HepG2 (cell line): ENCODE measurements around the gene RSF1. TPM values are rescaled to one million over a fixed set of nuclear protein-coding genes. Genes with fewer than 3 reads are reported as not detected.
A peak's percentile ranks its signal among the peaks of the same experiment; 100 is the strongest.

Experiments
- KDM5A ChIP-seq: fragments of 200-600 bp; sonication (generic); IDR thresholded peaks from 2 replicates; pipeline ENCODE4 v1.7.0; 2018; ENCODE audit warnings: antibody characterized with exemption, mild to moderate bottlenecking, low read length, borderline replicate concordance
- NFKB2 ChIP-seq: sonication (generic); formaldehyde crosslinking; IDR thresholded peaks from 2 replicates; pipeline ENCODE4 v1.4.0; 2020; ENCODE audit warnings: missing genetic modification reagents, borderline replicate concordance
- SMAD3 ChIP-seq: sonication (generic); formaldehyde crosslinking; IDR thresholded peaks from 2 replicates; pipeline ENCODE4 v1.4.0; 2020; ENCODE audit warnings: missing genetic modification reagents
- SNAPC5 ChIP-seq: sonication (generic); formaldehyde crosslinking; IDR thresholded peaks from 2 replicates; pipeline ENCODE4 v1.8.1; 2023; ENCODE audit warnings: mild to moderate bottlenecking, missing genetic modification reagents, borderline replicate concordance
- TEAD3 ChIP-seq: optimal IDR thresholded peaks from 2 replicates; pipeline ENCODE3; 2016; ENCODE audit warnings: borderline replicate concordance
- ZFP36L1 ChIP-seq: sonication (generic); formaldehyde crosslinking; IDR thresholded peaks from 2 replicates; pipeline ENCODE4 v1.8.0; 2022; ENCODE audit warnings: mild to moderate bottlenecking, missing genetic modification reagents, moderate library complexity
- ZNF160 ChIP-seq: sonication (generic); formaldehyde crosslinking; IDR thresholded peaks from 2 replicates; pipeline ENCODE4 v1.8.0; 2022; ENCODE audit warnings: mild to moderate bottlenecking, inconsistent platforms, missing genetic modification reagents
- ZNF256 ChIP-seq: sonication (generic); formaldehyde crosslinking; conservative IDR thresholded peaks from 2 replicates; pipeline ENCODE4 v1.4.0; 2020; ENCODE audit warnings: missing genetic modification reagents
- ZNF407 ChIP-seq: sonication (generic); formaldehyde crosslinking; IDR thresholded peaks from one replicate; pipeline ENCODE4 v1.5.1; 2020; ENCODE audit warnings: mild to moderate bottlenecking, missing genetic modification reagents; ENCODE audit errors: not compliant biosample characterization
- ZNF460 ChIP-seq: sonication (generic); formaldehyde crosslinking; IDR thresholded peaks from 2 replicates; pipeline ENCODE4 v1.5.1; 2020; ENCODE audit warnings: missing genetic modification reagents, mild to moderate bottlenecking, borderline replicate concordance
- ZNF563 ChIP-seq: sonication (generic); formaldehyde crosslinking; IDR thresholded peaks from 2 replicates; pipeline ENCODE4 v1.8.0; 2022; ENCODE audit warnings: mild to moderate bottlenecking, moderate library complexity, missing genetic modification reagents
- ZNF709 ChIP-seq: sonication (generic); formaldehyde crosslinking; IDR thresholded peaks from 2 replicates; pipeline ENCODE4 v1.5.0; 2020; ENCODE audit warnings: mild to moderate bottlenecking, missing genetic modification reagents
- ZNF839 ChIP-seq: sonication (generic); formaldehyde crosslinking; IDR thresholded peaks from 2 replicates; pipeline ENCODE4 v1.4.0; 2020; ENCODE audit warnings: missing genetic modification reagents, mild to moderate bottlenecking, borderline replicate concordance
- ZSCAN21 ChIP-seq: sonication (generic); formaldehyde crosslinking; IDR thresholded peaks from 2 replicates; pipeline ENCODE4 v1.8.0; 2022; ENCODE audit warnings: mild to moderate bottlenecking, missing genetic modification reagents, moderate library complexity, borderline replicate concordance
- polyA plus RNA-seq, 8 experiments: library from polyadenylated mRNA; depleted of rRNA in 3 of 8; stranded (reverse) in 7 of 8; unstranded in 1 of 8; fragments of >200 nt; fragmentation: Illumina TruSeq in 4 of 8; extraction: Trizol in 4 of 8; gene quantifications; 2 replicates each; pipeline versions ENCODE4 v1.2.1 to v1.2.3, GENCODE V29; 2011 to 2016; ENCODE audit warnings: low read depth in 4 of 8, missing spikeins in 1 of 8, mixed read lengths in 1 of 8; ENCODE audit not compliant: insufficient read depth in 1 of 8
- total RNA-seq, 5 experiments: library from RNA; depleted of rRNA; stranded (reverse); fragments of >200 nt; fragmentation: Illumina TruSeq; extraction: Trizol; gene quantifications; 2 replicates each; pipeline ENCODE4 v1.2.3, GENCODE V29; 2016; ENCODE audit warnings: low read depth in 1 of 5
- TF ChIP-seq, protein P1 (sequence below): sonication (generic); formaldehyde crosslinking; IDR thresholded peaks from 2 replicates; pipeline ENCODE4 v1.5.0; 2020; ENCODE audit warnings: mild to moderate bottlenecking, low read depth, missing genetic modification reagents, borderline replicate concordance
- TF ChIP-seq, protein P2 (sequence below): sonication (generic); formaldehyde crosslinking; conservative IDR thresholded peaks from 2 replicates; pipeline ENCODE4 v1.8.1; 2023; ENCODE audit warnings: missing genetic modification reagents
- TF ChIP-seq, protein P3 (sequence below): sonication (generic); formaldehyde crosslinking; conservative IDR thresholded peaks from 2 replicates; pipeline ENCODE4 v1.4.0; 2020; ENCODE audit warnings: missing genetic modification reagents

The RSF1 gene
- total and polyA plus RNA-seq, 2 of the 13 experiments (the other 11 are each of a cell fraction or from before 2014, with no cell fraction given): 15.5 to 33.1 TPM

- TF ChIP-seq ZNF407 (no peak), SMAD3 (no peak; the same call in 1 of the 2 replicates), ZNF839 (CRISPR knock-in tag) (0 out of 2 replicates have a peak, but pooled peaks have one; percentile 63), ZSCAN21 (CRISPR knock-in tag) (no peak), NFKB2 (CRISPR knock-in tag) (peak; percentile 93), KDM5A (peak; percentile 87), TEAD3 (CRISPR knock-in tag) (peak; percentile 77), ZFP36L1 (CRISPR knock-in tag) (peak; percentile 69; the same call in 1 of the 2 replicates), SNAPC5 (no peak), ZNF460 (CRISPR knock-in tag) (no peak), ZNF709 (peak; percentile 89), ZNF160 (CRISPR knock-in tag) (peak; percentile 77; the same call in 1 of the 2 replicates), ZNF563 (CRISPR knock-in tag) (peak; percentile 83), ZNF256 (CRISPR knock-in tag) (peak; percentile 51; the same call in 1 of the 2 replicates)
- TF ChIP-seq, protein P1, sequence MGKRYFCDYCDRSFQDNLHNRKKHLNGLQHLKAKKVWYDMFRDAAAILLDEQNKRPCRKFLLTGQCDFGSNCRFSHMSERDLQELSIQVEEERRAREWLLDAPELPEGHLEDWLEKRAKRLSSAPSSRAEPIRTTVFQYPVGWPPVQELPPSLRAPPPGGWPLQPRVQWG (CRISPR knock-in tag): no peak
- TF ChIP-seq, protein P2, sequence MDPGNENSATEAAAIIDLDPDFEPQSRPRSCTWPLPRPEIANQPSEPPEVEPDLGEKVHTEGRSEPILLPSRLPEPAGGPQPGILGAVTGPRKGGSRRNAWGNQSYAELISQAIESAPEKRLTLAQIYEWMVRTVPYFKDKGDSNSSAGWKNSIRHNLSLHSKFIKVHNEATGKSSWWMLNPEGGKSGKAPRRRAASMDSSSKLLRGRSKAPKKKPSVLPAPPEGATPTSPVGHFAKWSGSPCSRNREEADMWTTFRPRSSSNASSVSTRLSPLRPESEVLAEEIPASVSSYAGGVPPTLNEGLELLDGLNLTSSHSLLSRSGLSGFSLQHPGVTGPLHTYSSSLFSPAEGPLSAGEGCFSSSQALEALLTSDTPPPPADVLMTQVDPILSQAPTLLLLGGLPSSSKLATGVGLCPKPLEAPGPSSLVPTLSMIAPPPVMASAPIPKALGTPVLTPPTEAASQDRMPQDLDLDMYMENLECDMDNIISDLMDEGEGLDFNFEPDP: 0 out of 2 replicates have a peak, but pooled peaks have one; percentile 83
- TF ChIP-seq, protein P3, sequence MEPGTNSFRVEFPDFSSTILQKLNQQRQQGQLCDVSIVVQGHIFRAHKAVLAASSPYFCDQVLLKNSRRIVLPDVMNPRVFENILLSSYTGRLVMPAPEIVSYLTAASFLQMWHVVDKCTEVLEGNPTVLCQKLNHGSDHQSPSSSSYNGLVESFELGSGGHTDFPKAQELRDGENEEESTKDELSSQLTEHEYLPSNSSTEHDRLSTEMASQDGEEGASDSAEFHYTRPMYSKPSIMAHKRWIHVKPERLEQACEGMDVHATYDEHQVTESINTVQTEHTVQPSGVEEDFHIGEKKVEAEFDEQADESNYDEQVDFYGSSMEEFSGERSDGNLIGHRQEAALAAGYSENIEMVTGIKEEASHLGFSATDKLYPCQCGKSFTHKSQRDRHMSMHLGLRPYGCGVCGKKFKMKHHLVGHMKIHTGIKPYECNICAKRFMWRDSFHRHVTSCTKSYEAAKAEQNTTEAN: peak; percentile 74
These were observed 183.0 kb downstream of the RSF1 start, which contains the start of gene CLNS1A (continued) for GRCh38 chr11:77637345-77638165.
